SIG-M5 (cell line): ENCODE data around the gene NKAIN4.
"Not testable (repeated sequence)": the region's sequence is repeated elsewhere in the genome, so short reads cannot be mapped to it uniquely, and the experiment has no call there.

ENCODE experiments used
- DNase-seq: peaks from one replicate; lab custom pipeline; 2025; lab: John Stamatoyannopoulos, UW

NKAIN4 gene

GRCh38 chr20:63257629-63258028 lies 3.4 kb upstream of the NKAIN4 start:
- no peak for DNase-seq

DNA sequence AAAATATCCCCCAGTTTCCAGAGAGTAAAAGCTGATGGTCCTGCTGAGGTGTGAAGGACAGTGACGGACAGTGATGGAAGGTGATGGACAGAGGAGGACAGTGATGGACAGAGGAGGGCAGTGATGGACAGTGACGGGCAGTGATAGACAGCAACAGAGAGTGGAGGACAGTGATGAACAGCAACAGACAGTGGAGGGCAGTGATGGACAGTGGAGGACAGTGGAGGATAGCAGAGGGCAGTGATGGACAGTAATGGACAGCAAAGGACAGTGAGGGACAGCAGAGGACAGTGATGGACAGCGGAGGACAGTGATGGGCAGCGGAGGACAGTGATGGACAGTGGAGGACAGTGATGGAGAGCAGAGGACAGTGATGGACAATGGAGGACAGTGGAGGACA lies 2.7 kb upstream of the NKAIN4 start:
- DNase-seq = no peak

DNA sequence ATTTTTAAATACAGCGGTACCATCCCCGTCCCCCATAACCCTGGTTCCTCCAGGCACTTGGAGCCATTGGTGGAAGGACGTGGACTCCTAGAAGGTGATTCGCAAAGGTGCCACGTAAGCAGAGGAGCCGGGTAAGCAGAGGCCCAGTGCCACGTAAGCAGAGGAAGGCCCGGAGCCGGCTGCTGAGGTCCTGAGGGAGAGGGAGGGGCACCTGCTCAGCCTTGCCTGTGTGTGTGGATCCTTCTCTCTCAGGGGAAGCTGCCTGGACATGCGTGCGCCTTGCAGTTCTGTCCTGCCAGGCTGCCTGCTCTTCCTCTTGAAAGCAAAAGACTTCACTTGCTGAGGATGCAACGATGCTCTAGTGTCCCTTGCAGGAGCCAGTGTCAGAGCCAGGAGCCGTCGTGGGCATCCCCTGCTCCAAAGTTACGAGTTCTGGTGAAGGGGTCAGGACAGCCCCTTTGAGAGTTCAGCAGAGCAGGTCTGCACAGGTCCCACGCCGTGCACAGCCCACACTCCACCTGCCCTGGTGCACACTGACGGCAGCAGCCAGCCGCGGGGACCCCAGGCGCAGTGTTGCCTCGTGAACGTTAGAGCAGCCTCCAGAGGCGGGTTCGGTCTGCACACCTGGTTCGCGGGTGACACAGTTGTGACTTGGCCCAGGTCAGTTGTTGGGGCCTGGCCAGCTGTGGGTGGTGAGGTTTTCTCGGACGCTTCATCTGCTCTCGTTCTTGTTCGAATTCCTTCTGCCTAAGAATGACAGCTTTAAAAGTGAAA lies 1.9 kb upstream of the NKAIN4 start:
- no peak for DNase-seq

- no peak for DNase-seq
Observed at GRCh38 chr20:63254606-63255384, 532 bp upstream of the NKAIN4 start.

GRCh38 chr20:63253438-63254231 lies 628 bp downstream of the NKAIN4 start:
- no peak for DNase-seq

DNA sequence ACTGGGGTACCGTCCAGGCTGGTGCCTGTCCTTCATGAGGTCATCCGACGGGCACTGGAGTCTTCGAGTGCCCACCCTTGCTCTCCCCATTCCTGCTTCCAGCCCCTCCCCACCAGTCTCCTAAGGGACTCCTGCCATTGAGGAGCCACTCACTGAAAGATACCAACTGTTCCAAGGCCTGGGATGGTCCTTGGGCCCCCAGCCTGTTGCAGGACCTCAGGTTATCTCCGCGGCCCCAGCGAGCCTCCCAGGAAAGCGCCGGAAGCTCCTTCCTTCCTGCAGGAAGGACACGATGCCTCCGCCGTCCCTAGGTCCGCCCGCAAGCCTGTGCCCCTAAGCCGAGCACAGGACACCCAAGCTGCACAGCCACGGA lies 1.2 kb downstream of the NKAIN4 start:
- no peak for DNase-seq

DNA sequence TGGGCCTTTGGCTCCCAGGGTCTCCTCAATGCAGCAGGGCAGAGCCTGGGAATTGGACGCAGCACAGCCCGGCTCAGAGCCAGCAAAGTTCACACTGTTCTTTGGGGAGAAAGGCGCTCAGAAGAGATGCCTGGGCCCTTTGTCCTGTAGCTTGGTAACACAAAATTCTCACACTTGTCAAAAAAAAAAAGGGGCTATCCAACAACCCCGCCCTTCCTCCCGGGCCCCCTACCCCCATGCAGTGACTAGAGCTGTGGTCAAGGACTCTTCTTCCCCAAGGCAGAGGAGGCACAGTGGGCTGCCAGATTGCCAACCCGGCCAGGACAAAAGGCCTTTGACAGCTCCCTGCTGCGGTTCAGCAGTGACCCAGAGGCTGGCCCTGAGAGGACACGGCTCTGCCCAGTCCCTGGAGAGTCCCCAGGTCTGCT lies 2.0 kb downstream of the NKAIN4 start:
- no peak for DNase-seq

- not testable (repeated sequence) for DNase-seq
Observed at GRCh38 chr20:63251350-63251749, 2.9 kb downstream of the NKAIN4 start.

GRCh38 chr20:63249891-63250290 lies 4.4 kb downstream of the NKAIN4 start:
- no peak for DNase-seq

GRCh38 chr20:63248835-63249591 lies 5.2 kb downstream of the NKAIN4 start:
- no peak for DNase-seq

GRCh38 chr20:63247671-63248228 lies 6.5 kb downstream of the NKAIN4 start:
- no peak for DNase-seq

GRCh38 chr20:63246490-63247288 lies 7.6 kb downstream of the NKAIN4 start:
- DNase-seq = no peak

DNA sequence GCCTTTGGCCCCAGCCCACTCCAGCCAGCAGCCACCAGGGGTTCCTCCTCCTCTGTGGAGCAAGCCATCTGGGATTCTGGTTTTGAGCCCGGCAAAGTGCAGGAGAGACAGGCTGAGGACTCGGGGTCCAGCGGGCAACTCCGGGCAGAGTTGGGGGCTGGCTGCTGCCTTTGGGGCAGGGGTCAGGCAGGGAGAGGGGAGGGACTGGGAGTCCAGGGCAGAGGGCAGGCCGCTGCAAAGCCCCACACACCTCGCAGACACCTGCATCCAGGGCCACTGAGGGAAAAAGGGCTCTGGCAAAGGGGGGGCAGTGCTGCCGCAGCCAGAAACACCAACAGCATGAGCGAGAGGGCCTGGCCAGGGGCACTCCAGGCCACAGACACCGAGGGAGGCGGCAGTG lies 9.8 kb downstream of the NKAIN4 start:
- no peak for DNase-seq

DNA sequence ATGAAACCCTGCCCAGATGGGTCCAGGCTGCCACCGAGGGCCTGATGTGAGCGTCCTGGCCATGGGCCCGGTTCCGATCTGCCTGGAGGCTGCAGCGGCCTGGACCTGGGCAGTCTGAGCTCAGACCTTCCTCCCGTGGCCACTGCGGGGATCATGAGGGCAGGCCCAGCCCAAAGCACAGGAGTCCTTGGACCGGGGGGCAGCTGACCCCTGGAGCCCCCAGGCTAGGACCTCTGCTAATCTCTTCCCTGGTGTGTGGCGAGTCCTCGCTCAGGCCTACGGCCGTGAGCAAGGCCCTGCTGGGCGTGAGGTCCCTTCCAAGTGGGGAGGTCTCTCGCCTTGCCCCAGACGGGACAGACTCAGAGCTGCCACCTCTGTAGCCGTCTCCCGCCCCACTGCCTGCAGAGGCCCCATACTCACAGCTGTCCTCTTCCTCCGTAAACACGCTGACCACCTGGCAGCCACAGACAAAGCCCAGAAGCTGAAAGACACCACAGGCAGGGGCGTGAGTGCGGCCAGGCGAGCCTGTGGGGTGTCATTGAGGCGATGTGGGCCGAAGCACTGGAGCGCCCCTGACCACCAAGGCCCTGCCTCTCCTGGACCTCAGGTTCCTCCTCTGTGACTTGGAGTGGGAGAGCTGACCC lies 10.5 kb downstream of the NKAIN4 start:
- DNase-seq = no peak

GRCh38 chr20:63242736-63243135 lies 11.5 kb downstream of the NKAIN4 start:
- no peak for DNase-seq

- DNase-seq = no peak
Observed at GRCh38 chr20:63241272-63241671, 13.0 kb downstream of the NKAIN4 start.

DNA sequence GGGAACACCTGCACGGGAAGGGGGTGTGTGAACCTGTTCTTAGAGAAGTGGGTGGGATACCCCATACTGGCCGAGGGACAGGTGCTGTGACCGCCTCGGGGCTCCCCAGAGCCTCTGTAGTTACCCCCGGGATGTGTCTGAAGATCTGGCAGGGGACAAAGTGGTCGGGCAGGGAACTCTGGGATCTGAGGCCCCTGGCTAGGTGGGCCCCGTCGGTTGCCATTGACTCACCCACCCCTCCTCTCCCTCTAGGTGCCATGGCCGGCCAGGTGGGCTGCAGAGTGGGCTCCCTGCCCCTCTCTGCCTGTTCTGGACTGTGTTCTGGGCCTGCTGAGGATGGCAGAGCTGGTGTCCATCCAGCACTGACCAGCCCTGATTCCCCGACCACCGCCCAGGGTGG lies 14.3 kb downstream of the NKAIN4 start:
- DNase-seq = no peak

DNA sequence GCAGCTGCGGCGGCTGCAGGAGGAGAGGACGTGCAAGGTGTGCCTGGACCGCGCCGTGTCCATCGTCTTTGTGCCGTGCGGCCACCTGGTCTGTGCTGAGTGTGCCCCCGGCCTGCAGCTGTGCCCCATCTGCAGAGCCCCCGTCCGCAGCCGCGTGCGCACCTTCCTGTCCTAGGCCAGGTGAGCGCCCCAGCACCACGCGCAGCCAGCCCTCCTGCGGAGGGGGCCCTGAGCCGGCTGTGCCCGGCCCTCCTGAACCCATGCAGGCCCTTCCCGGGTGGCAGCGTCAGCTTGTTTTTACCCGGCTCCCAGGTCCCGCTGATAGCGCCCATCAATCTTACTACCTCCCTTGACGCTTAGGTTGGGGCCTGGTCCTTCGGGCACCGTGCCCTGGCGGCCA lies 14.8 kb downstream of the NKAIN4 start:
- DNase-seq = no peak

GRCh38 chr20:63238514-63239125 lies 15.6 kb downstream of the NKAIN4 start:
- no peak for DNase-seq

- DNase-seq = no peak
Observed at GRCh38 chr20:63238031-63238430, 16.2 kb downstream of the NKAIN4 start.
